K562 (cell line): ENCODE measurements around the gene SLC22A23. TPM values are rescaled to one million over a fixed set of nuclear protein-coding genes. Genes with fewer than 3 reads are reported as not detected.

Source experiments
- C11orf30 ChIP-seq: fragments of 450-650 bp; IDR thresholded peaks from 2 replicates; pipeline ENCODE4 v1.6.1; 2016; ENCODE audit warnings: low read depth, mild to moderate bottlenecking
- MTA2 ChIP-seq: fragments of 450-650 bp; IDR thresholded peaks from 2 replicates; pipeline ENCODE4 v1.6.1; 2016; ENCODE audit warnings: low read depth
- NFIC ChIP-seq: fragments of 450-650 bp; IDR thresholded peaks from 2 replicates; pipeline ENCODE4 v1.6.1; 2017; ENCODE audit warnings: mild to moderate bottlenecking, inconsistent platforms
- TARDBP ChIP-seq: fragments of 450-650 bp; IDR thresholded peaks from 2 replicates; pipeline ENCODE4 v1.6.1; 2016
- TRIM28 ChIP-seq: fragments of 450-650 bp; IDR thresholded peaks from 2 replicates; pipeline ENCODE4 v1.6.1; 2017
- TSC22D4 ChIP-seq: fragments of 450-650 bp; IDR thresholded peaks from 2 replicates; pipeline ENCODE4 v1.6.1; 2016; ENCODE audit warnings: missing genetic modification characterization, missing biosample characterization, control low read depth
- ZC3H11A ChIP-seq: IDR thresholded peaks from 2 replicates; pipeline ENCODE4 v1.6.1; 2012; ENCODE audit warnings: low read depth, low read length, improper control_type of control experiment
- ZC3H8 ChIP-seq: fragments of 450-650 bp; IDR thresholded peaks from 2 replicates; pipeline ENCODE4 v1.6.1; 2017
- ZKSCAN1 ChIP-seq: fragments of 150-350 bp; IDR thresholded peaks from 2 replicates; pipeline ENCODE4 v1.6.1; 2016; ENCODE audit warnings: low read depth, low read length
- polyA plus RNA-seq, 8 experiments: library from polyadenylated mRNA; depleted of rRNA in 4 of 8; stranded (reverse) in 5 of 8; unstranded in 3 of 8; fragments of >200 nt; fragmentation: Nextera tagmentation in 2 of 8; fragmentation: Illumina TruSeq in 1 of 8; extraction: Ambion mirVana in 2 of 8; extraction: Trizol in 1 of 8; gene quantifications; 2 replicates each; pipeline versions ENCODE4 v1.2.1 to v1.2.3, GENCODE V29; 2011 to 2014; ENCODE audit warnings: inconsistent platforms in 1 of 8, missing spikeins in 1 of 8
- total RNA-seq, 7 experiments: library from RNA; depleted of rRNA in 6 of 7; stranded (reverse); fragments of >200 nt in 6 of 7; fragmentation: Illumina TruSeq in 2 of 7; extraction: Trizol in 2 of 7; gene quantifications; 2 replicates each; pipeline versions ENCODE4 v1.2.1 to v1.2.3, GENCODE V29; 2011 to 2021; ENCODE audit warnings: low replicate concordance in 1 of 7
- TF ChIP-seq, protein P1 (sequence below): fragments of 450-650 bp; IDR thresholded peaks from 2 replicates; pipeline ENCODE4 v1.6.1; 2016; ENCODE audit warnings: low read depth
- TF ChIP-seq, protein P2 (sequence below): sonication (generic); formaldehyde crosslinking; IDR thresholded peaks from 2 replicates; pipeline ENCODE4 v1.8.1; 2023; ENCODE audit warnings: mild to moderate bottlenecking, missing genetic modification reagents
- TF ChIP-seq, protein P3 (sequence below): sonication (generic); formaldehyde crosslinking; IDR thresholded peaks from 2 replicates; pipeline ENCODE4 v1.5.0; 2020; ENCODE audit warnings: missing genetic modification reagents
- TF ChIP-seq, protein P4 (sequence below): sonication (generic); formaldehyde crosslinking; IDR thresholded peaks from 2 replicates; pipeline ENCODE4 v1.8.0; 2023; ENCODE audit warnings: mild to moderate bottlenecking, missing genetic modification reagents

SLC22A23 gene
- total and polyA plus RNA-seq, 9 of the 15 experiments (the other 6 are each of a cell fraction or from before 2014, with no cell fraction given): 0.30 to 8.7 (median 2.5) TPM

DNA sequence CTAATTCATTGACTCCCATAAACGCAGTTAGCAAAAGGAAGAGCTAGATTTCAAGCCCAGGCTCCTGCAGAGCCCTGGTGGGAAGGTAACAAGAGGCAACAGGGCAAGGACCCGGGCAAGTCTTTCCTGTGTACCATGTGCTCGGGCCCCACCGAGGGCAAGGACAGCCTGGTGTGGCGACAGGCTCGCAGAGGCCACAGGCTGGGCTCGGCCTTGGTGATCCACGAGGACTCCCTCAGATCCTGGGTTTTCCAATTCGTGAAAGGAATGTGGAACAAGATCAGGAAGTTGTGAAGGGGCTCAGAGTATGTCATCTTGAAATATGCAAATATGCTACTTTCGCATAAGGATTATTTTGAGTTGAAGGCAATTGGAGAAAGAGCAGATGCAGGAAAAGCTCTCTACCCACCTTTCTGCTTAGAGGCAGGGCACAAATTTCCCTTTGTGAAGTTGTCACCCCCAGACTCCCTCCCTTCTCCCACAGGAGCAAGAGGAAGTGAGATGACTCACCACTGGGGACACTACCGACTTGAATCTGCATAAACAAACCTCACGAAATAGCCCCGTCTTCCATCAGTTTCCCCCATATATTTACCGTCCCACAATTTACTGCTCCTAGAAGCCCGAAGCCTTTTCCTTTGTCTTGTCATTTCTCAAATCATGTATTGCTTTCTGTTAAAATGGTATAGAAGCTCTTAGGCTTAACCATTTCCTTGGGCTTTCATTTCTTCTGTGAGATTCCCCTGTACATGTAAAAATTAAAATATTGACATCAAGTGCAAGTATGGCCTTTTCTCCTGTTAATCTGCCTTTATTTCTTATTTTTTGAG, 119.1 kb downstream of the SLC22A23 start (continued):
- TF ChIP-seq, protein P1, sequence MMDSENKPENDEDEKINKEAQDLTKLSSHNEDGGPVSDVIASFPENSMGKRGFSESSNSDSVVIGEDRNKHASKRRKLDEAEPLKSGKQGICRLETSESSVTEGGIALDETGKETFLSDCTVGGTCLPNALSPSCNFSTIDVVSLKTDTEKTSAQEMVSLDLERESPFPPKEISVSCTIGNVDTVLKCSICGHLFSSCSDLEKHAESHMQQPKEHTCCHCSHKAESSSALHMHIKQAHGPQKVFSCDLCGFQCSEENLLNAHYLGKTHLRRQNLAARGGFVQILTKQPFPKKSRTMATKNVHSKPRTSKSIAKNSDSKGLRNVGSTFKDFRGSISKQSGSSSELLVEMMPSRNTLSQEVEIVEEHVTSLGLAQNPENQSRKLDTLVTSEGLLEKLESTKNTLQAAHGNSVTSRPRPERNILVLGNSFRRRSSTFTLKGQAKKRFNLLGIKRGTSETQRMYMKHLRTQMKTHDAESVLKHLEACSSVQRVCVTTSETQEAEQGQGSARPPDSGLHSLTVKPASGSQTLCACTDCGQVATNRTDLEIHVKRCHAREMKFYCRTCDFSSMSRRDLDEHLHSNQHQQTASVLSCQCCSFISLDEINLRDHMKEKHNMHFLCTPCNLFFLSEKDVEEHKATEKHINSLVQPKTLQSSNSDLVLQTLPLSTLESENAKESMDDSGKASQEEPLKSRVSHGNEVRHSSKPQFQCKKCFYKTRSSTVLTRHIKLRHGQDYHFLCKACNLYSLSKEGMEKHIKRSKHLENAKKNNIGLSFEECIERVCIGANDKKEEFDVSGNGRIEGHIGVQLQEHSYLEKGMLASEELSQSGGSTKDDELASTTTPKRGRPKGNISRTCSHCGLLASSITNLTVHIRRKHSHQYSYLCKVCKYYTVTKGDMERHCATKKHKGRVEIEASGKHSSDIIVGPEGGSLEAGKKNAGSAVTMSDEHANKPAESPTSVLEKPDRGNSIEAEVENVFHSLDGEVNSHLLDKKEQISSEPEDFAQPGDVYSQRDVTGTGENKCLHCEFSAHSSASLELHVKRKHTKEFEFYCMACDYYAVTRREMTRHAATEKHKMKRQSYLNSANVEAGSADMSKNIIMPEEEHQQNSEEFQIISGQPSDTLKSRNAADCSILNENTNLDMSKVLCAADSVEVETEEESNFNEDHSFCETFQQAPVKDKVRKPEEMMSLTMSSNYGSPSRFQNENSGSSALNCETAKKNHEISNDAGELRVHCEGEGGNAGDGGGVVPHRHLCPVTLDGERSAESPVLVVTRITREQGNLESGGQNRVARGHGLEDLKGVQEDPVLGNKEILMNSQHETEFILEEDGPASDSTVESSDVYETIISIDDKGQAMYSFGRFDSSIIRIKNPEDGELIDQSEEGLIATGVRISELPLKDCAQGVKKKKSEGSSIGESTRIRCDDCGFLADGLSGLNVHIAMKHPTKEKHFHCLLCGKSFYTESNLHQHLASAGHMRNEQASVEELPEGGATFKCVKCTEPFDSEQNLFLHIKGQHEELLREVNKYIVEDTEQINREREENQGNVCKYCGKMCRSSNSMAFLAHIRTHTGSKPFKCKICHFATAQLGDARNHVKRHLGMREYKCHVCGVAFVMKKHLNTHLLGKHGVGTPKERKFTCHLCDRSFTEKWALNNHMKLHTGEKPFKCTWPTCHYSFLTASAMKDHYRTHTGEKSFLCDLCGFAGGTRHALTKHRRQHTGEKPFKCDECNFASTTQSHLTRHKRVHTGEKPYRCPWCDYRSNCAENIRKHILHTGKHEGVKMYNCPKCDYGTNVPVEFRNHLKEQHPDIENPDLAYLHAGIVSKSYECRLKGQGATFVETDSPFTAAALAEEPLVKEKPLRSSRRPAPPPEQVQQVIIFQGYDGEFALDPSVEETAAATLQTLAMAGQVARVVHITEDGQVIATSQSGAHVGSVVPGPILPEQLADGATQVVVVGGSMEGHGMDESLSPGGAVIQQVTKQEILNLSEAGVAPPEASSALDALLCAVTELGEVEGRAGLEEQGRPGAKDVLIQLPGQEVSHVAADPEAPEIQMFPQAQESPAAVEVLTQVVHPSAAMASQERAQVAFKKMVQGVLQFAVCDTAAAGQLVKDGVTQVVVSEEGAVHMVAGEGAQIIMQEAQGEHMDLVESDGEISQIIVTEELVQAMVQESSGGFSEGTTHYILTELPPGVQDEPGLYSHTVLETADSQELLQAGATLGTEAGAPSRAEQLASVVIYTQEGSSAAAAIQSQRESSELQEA: no peak
- TF ChIP-seq, protein P2, sequence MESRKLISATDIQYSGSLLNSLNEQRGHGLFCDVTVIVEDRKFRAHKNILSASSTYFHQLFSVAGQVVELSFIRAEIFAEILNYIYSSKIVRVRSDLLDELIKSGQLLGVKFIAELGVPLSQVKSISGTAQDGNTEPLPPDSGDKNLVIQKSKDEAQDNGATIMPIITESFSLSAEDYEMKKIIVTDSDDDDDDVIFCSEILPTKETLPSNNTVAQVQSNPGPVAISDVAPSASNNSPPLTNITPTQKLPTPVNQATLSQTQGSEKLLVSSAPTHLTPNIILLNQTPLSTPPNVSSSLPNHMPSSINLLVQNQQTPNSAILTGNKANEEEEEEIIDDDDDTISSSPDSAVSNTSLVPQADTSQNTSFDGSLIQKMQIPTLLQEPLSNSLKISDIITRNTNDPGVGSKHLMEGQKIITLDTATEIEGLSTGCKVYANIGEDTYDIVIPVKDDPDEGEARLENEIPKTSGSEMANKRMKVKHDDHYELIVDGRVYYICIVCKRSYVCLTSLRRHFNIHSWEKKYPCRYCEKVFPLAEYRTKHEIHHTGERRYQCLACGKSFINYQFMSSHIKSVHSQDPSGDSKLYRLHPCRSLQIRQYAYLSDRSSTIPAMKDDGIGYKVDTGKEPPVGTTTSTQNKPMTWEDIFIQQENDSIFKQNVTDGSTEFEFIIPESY (CRISPR knock-in tag): no peak
- no peak for TF ChIP-seq ZC3H8
- no peak for TF ChIP-seq ZC3H11A
- TF ChIP-seq, protein P3, sequence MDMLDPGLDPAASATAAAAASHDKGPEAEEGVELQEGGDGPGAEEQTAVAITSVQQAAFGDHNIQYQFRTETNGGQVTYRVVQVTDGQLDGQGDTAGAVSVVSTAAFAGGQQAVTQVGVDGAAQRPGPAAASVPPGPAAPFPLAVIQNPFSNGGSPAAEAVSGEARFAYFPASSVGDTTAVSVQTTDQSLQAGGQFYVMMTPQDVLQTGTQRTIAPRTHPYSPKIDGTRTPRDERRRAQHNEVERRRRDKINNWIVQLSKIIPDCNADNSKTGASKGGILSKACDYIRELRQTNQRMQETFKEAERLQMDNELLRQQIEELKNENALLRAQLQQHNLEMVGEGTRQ (CRISPR knock-in tag): no peak
- TF ChIP-seq ZKSCAN1: no peak
- TF ChIP-seq TRIM28: no peak
- TF ChIP-seq NFIC: no peak
- no peak for TF ChIP-seq TSC22D4
- TF ChIP-seq C11orf30: peak; percentile 39; the same call in 1 of the 2 replicates
- TF ChIP-seq MTA2: no peak
- TF ChIP-seq TARDBP: no peak
- TF ChIP-seq, protein P4, sequence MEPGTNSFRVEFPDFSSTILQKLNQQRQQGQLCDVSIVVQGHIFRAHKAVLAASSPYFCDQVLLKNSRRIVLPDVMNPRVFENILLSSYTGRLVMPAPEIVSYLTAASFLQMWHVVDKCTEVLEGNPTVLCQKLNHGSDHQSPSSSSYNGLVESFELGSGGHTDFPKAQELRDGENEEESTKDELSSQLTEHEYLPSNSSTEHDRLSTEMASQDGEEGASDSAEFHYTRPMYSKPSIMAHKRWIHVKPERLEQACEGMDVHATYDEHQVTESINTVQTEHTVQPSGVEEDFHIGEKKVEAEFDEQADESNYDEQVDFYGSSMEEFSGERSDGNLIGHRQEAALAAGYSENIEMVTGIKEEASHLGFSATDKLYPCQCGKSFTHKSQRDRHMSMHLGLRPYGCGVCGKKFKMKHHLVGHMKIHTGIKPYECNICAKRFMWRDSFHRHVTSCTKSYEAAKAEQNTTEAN (CRISPR knock-in tag): no peak
